NB4 (cell line): Measurements from ENCODE around the gene SLC2A5.

Experiments used
- MYC ChIP-seq: IDR thresholded peaks from 2 replicates; pipeline ENCODE4 v1.6.1; 2011; ENCODE audit warnings: low read depth, low read length
- POLR2A ChIP-seq: IDR thresholded peaks from 2 replicates; pipeline ENCODE4 v1.6.1; 2011; ENCODE audit warnings: mild to moderate bottlenecking; ENCODE audit not compliant: insufficient read length; ENCODE audit errors: extremely low read depth
- TF ChIP-seq, protein P1 (sequence below): IDR thresholded peaks from one replicate; pipeline ENCODE4 v1.5.1; 2012; ENCODE audit warnings: low read depth, low read length
- TF ChIP-seq, protein P2 (sequence below): IDR thresholded peaks from 2 replicates; pipeline ENCODE4 v1.6.1; 2011; ENCODE audit warnings: low read depth, low read length

DNA sequence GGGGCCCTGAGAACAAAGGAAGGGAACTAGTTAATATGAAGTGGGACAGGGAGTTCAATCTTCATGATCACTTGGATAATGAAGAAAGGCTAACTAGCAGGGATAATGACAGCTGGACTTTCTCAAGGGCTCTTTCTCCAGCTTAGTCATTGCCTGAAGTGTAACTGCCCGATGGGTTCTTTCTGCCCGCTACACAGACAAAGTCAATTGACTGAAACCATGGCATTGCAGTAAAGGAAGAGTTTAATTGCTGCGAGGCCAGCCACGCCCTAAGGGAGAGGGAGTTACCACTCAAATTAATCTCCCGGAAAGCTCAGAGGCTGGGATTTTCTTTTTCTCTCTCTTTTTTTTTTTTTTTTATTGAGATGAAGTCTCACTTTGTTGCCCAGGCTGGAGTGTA is 16.6 kb upstream of the SLC2A5 start:
- TF ChIP-seq, protein P1, sequence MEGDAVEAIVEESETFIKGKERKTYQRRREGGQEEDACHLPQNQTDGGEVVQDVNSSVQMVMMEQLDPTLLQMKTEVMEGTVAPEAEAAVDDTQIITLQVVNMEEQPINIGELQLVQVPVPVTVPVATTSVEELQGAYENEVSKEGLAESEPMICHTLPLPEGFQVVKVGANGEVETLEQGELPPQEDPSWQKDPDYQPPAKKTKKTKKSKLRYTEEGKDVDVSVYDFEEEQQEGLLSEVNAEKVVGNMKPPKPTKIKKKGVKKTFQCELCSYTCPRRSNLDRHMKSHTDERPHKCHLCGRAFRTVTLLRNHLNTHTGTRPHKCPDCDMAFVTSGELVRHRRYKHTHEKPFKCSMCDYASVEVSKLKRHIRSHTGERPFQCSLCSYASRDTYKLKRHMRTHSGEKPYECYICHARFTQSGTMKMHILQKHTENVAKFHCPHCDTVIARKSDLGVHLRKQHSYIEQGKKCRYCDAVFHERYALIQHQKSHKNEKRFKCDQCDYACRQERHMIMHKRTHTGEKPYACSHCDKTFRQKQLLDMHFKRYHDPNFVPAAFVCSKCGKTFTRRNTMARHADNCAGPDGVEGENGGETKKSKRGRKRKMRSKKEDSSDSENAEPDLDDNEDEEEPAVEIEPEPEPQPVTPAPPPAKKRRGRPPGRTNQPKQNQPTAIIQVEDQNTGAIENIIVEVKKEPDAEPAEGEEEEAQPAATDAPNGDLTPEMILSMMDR, result no peak
- TF ChIP-seq POLR2A (no peak), MYC (no peak)
- TF ChIP-seq, protein P2, sequence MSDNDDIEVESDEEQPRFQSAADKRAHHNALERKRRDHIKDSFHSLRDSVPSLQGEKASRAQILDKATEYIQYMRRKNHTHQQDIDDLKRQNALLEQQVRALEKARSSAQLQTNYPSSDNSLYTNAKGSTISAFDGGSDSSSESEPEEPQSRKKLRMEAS, result no peak
